ES-I3 (cell line): Measurements from ENCODE around the gene ANKRD13B.
A peak's percentile ranks its signal among the peaks of the same experiment; 100 is the strongest.

Experiments used
- H3K36me3 ChIP-seq: 2 replicates; pipeline ENCODE4 v1.6.1; 2013; ENCODE audit warnings: mild to moderate bottlenecking, low read length, control low read depth, moderate library complexity; ENCODE audit not compliant: insufficient read depth
- H3K4me1 ChIP-seq: 2 replicates; pipeline ENCODE4 v1.6.1; 2013; ENCODE audit warnings: mild to moderate bottlenecking, control low read depth, low read length; ENCODE audit not compliant: insufficient read depth
- H3K9ac ChIP-seq: 2 replicates; pipeline ENCODE4 v1.6.1; 2013; ENCODE audit warnings: low read depth, mild to moderate bottlenecking, low read length, moderate library complexity
- H3K9me3 ChIP-seq: 2 replicates; pipeline ENCODE4 v1.6.1; 2013; ENCODE audit warnings: mild to moderate bottlenecking, low read length, moderate library complexity; ENCODE audit not compliant: control insufficient read depth, insufficient read depth

Gene ANKRD13B

DNA sequence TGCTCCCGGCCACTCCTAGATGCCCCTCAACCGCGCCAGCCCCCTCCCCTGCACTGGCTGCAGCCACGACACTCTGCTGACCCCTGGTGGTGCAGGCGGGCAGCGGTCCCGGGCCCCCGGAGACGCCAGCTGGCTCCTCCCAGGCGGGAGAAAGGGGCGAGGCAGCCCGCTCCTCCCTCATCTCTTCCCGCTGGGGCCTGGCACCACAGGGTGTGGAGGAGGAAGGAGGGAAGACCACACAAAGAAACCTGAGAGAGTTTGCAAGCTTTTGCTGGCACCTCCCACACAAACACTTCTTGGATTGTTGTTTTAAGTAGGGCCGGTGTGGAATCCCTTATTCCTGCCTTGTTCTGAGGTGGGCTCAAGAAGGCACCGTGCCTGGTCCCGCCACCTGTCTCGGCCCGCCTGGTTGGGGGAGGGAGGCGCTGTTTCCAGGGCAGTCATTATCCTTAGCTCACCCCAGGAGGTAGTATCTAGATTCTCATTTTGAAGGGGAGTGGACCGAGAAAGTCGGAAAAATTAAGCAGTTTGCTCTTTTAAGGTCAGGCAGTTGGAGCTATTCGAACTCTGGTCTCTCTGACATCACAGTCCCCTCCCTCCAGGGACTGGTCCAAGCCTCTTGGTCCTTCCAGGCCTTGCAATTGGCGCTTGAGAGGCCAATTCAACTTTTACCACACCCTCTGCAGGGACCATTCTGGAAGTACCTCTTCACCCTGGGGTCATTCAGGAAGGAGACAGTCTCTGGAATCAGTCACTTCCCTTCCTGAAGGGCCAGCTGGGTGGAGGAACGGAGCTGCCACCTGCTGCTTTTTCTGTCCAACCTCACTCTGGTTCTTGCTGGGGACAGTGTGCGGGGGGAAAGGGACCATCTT is 959 bp upstream of the ANKRD13B start:
- Histone ChIP-seq H3K9ac (peak overlapping the region; percentile 69; the same call in 1 of the 2 replicates), H3K36me3 (no peaks in the 10 kb centered on the region), H3K9me3 (no peaks in the 10 kb centered on the region), H3K4me1 (peaks cover 4% of the 10 kb centered on the region)

DNA sequence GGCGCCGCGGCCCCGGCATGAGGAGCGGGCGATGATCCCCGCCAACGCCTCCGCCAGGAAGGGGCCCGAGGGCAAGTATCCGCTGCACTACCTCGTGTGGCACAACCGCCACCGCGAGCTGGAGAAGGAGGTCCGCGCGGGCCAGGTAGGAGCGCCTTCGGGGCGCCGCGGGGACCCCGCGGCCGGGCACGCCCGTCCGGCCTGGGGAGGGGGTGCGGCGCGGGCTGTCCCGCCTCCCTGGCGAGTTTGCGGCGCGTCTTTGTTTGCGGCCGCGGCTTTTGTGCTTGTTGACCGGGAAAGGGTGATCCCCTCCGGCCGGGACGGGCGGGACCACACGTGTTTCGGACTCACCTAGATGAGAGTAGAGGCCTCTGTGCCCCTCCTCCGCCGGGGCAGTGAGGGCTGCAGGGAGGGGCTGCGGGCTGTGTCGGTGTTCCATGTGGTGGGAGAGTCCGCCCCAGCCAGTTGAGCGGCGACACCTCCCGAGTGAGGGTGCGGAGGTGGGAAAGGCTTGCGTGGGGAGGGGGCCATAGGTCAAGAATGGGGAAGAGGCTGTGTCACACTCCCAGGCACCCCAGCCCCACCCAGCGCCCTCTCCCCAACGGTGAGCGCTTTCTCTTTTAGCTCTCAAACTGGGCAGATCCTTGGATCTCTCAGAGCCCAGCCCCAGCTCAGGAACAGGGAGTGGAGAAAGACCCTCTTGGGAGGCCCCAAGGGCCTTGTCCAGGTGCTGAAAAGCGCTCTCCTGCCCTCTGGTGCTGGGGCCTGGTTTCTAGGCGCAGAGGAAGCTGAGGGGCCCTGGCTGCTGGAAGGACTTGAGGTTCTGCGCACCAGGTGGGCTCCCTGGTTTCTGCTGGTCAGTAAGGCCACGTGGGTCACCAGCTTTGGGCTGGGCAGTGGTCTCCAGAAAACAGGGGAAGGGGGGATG is 923 bp downstream of the ANKRD13B start:
- no peaks in the 10 kb centered on the region for H3K36me3 ChIP-seq
- H3K9me3 ChIP-seq, result no peaks in the 10 kb centered on the region
- H3K4me1 ChIP-seq, result peaks cover 10% of the 10 kb centered on the region
- H3K9ac ChIP-seq, result peak overlapping the region; percentile 61; the same call in 1 of the 2 replicates

DNA sequence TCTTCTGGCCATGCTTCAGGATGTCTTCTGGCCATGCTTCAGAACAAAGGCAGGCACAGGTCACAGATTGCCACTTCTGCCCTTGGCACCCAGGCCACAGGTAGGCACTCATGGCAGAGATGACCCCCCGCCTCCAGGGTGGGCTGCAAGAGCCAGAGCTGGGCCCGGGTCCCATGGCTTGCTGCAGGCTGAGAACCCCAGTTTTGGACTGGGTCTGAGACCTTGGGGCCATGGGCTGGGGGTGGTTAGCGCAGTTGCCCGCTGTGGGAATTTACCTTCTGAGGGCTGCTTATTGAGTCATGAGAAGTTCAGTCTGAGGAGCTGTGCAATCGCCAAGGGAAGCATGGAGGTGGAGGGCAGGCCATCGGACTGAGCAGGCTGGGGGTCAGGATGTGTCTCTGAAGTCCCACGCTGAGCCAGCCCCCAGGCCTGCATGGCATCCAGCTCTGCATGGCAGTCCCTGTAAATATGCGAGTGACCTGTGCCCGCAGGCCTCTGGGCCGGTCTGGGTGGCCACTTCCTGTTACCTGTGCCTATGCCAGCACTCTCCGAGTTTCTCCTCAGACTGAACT is 1.7 kb downstream of the ANKRD13B start:
- no peaks in the 10 kb centered on the region for H3K36me3 ChIP-seq
- H3K9ac ChIP-seq, result no peak overlapping the region
- H3K9me3 ChIP-seq, result no peaks in the 10 kb centered on the region
- peaks cover 10% of the 10 kb centered on the region for H3K4me1 ChIP-seq

DNA sequence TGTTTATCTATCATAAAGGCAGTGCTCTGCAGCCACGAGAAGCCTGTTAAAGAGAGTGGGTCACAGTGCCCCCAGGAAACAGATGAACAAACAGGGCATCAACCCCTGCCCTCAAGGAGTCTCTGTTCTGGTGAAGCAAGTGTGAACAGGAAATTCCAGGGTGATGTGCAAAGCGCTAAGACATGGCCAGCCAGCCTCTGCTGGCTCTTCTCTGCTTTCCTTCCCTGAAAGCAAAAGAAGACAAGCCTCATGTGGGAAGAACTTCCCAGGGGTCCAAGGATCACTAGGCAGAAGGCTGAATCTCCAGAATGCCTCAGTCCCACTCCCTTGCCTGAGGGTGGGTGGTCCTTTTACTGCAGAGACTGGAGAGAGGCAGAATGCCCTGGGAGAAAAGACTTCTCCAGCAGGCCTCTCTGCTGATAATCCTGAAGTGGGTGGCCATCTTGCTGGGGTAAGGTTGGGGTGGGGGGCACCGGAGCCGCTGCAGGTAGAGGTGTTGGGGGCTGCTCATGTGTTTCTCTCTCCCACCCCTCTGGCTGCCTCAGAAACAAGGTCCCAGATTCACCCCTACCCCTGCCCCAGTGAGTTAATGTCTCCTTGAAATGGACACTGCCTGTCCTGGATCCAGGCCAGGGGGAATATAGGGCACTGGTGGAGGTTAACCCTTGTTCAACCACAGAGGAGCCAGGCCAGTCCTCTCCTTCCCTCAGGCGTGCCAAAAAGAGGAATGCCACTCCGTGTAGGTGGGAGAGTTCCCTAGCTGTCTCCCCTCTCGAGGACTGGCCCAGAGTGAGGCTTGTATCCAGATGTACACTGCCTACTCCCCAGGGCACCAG is 2.4 kb downstream of the ANKRD13B start:
- no peak overlapping the region for H3K9ac ChIP-seq
- peaks cover 10% of the 10 kb centered on the region for H3K4me1 ChIP-seq
- H3K9me3 ChIP-seq, result no peaks in the 10 kb centered on the region
- H3K36me3 ChIP-seq, result no peaks in the 10 kb centered on the region

DNA sequence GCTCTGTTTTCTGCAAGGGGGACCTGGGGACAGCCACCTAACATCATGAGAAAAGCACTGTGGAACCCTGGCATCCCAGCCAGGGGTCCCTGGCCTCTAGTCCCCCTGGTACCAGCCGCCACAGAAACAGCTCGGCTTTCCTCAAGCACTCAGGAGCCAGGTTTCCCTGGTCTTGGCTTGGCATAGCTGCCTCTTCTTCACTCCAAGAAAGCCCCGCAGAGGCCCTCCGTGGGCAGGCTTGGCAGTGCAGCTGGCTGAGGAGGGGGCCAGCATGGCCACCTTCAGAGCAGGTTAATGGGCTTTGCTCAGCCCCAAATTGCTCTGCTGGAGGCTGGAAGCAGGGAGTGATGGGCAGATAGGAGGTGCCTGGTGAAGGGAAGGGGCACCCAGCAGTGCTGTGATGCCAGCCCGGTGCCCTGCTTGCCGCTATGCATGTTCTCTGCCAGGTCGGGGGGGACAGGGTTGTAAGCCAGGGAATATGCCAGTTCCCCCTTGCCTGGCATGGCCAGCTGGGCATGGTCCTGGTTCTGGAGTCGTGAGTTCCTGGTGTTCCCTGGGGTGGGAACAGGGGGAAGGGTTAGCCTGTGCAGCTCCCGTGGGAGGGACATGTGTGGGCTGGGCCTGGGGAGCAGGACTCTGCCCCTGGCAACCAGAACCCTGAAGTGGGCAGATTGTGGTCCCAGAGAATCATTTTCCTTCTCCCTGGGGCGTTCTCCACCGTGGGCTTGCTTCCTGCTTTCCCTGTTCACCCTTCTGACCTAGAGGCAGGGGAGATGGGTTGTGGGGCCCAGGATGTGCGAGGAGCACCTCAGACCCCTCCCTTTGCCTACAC is 3.2 kb downstream of the ANKRD13B start:
- no peaks in the 10 kb centered on the region for H3K36me3 ChIP-seq
- no peak overlapping the region for H3K9ac ChIP-seq
- no peaks in the 10 kb centered on the region for H3K9me3 ChIP-seq
- peaks cover 10% of the 10 kb centered on the region for H3K4me1 ChIP-seq

DNA sequence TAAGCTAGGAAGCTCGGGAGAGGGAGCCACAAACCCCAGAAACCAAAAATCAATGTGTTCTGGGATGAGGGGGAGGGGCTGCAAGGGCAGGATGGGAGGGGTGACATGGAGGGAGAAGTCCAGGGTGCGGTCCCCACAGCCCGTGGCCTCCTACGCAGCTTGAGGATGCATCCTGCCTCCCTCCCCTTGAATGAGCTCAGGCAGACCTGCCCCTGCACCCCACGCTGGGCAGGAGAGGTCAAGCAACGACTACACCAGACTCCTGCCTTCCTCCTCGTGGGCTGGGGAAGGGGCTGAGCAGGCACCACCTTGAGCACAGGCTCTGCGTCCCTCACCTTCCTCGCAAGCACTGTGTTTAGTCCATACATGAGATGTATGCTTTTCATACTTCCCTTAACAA is 3.9 kb downstream of the ANKRD13B start:
- Histone ChIP-seq H3K9ac (no peak overlapping the region), H3K9me3 (no peaks in the 10 kb centered on the region), H3K4me1 (peaks cover 10% of the 10 kb centered on the region)

DNA sequence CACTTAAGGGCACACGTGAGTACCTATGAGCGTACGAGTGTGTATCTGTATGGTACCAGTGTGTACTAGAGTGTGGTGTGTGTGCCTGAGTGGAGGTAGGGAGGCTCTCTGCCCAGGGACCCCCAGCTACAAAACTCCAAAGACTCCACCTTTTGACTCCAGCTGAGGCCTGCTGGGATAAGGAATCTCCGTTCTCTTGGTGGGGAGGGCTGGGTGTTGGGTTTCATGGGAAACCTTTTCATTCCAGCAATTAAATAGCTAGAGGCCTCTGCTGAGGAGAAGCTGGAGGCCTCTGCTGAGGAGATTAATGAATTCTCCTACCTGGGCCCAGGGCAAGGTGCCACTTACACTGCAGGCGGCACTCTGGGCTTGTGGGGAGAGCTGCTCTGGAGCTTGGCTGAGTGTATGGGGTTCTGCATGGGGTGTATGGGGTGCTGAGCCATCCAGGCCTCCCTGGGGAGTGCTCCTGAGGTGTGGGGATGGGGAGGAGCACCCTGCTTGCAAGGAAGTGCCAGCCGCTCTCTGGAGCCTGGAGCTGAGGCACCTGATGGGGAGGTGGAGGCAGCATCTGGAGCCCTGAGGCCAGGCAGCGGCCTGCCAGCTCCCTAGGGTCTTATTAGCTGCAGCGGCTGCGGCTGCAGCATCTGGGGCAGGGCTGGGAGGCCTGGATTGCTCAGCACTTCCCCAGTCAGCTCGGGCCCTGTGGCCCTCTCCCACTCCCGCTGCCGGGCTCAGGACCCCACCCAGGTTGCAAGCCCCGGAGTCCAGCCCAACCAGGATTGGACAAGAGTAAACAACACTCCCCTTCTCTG is 4.6 kb downstream of the ANKRD13B start:
- Histone ChIP-seq H3K9ac (peak overlapping the region; percentile 22; the same call in 1 of the 2 replicates), H3K4me1 (peaks cover 10% of the 10 kb centered on the region), H3K9me3 (no peaks in the 10 kb centered on the region)

More for the DNA sequence above, 3.9 kb downstream of the ANKRD13B start:
- no peaks in the 10 kb centered on the region for H3K36me3 ChIP-seq

DNA sequence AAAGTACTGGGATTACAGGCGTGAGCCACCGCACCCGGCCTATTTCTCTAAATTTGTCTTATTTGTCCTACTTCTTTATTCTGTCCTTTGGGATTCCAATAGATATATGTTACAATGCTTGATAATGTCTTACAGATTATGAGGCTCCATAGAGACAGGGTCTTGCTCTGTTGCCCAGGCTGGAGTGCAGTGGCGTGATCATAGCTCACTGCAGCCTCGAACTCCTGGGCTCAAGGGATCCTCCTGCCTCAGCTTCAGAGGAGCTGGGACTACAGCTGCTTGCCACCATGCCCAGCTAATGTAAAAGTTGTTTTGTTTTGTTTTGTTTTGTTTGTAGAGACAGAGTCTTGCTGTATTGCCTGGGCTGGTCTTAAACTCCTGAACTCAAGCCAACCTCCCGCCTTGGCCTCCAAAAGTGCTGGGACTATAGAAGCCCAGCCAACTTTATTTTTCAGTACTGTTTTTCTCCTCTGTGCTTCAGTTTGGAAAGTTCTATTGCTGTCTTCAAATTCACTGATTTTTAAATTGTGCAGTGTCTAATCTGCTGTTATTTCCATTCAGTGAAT is 10.3 kb downstream of the ANKRD13B start:
- Histone ChIP-seq H3K9me3 (no peaks in the 10 kb centered on the region), H3K9ac (no peak overlapping the region), H3K4me1 (no peaks in the 10 kb centered on the region), H3K36me3 (no peaks in the 10 kb centered on the region)

More for the DNA sequence above, 4.6 kb downstream of the ANKRD13B start:
- H3K36me3 ChIP-seq, result no peaks in the 10 kb centered on the region

DNA sequence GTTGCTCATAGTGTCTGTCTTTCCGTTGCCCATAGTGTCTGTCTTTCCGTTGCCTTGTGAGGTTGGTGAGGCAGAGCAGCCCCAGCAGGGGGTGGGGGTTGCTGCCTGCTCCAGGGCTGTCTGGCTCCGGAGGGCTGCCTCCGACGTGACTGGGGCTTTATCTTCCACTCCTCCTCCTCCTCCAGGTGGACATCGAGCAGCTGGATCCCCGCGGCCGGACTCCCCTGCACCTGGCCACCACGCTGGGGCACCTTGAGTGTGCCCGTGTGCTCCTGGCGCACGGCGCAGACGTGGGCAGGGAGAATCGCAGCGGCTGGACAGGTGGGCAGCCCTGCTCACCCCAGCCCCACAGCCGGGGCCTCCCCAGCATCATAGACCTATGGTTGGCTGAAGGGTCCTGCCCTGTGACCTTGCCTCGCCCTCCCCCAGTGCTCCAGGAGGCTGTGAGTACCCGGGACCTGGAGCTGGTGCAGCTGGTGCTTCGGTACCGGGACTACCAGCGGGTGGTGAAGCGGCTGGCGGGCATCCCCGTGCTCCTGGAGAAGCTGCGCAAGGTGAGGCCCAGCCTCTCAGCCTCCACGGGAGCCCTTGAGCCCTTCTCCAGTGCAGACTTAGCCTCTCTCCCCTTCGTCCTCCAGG is 14.7 kb downstream of the ANKRD13B start:
- H3K9ac ChIP-seq, result no peak overlapping the region
- peaks cover 1% of the 10 kb centered on the region; the same call in 1 of the 2 replicates for H3K9me3 ChIP-seq
- H3K36me3 ChIP-seq, result no peaks in the 10 kb centered on the region
- H3K4me1 ChIP-seq, result no peaks in the 10 kb centered on the region

DNA sequence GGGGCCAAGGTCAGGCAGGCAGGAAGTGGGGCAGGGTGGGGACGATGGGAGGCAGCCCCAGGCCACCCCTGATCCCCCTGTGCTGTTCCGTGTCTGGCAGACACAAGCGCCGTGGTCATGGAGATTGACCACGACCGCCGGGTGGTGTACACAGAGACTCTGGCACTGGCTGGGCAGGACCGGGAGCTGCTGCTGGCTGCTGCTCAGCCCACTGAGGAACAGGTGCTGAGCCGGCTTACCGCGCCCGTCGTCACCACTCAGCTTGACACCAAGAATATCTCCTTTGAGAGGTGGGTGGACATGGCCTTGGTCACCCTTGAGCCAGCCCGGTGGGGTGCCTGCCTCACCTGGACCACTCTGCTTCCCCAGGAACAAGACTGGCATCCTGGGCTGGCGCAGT is 16.1 kb downstream of the ANKRD13B start:
- H3K9me3 ChIP-seq, result peaks cover 3% of the 10 kb centered on the region; the same call in 1 of the 2 replicates
- peaks cover 3% of the 10 kb centered on the region; the same call in 1 of the 2 replicates for H3K4me1 ChIP-seq
- H3K36me3 ChIP-seq, result no peaks in the 10 kb centered on the region
- no peak overlapping the region for H3K9ac ChIP-seq

DNA sequence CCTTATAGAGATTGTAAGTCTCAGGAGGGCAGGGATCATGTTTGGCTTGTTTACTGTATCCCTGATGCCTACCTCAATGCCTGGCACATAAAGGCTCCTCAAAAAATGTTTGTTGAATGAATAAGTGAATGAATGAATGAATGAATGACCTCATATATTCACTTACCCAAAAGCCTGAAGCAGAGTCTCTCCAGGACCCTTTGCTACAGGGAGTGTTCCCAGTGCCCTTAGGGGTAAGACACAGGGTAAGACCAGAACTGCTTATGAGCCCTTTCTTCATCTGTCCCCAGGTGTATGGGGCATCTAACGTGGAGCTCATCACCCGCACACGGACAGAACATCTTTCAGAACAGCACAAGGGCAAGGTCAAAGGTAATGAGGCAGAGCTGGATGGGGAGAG is 17.5 kb downstream of the ANKRD13B start:
- H3K9me3 ChIP-seq, result peaks cover 3% of the 10 kb centered on the region; the same call in 1 of the 2 replicates
- H3K4me1 ChIP-seq, result peaks cover 12% of the 10 kb centered on the region; the same call in 1 of the 2 replicates

More for the DNA sequence above, 17.5 kb downstream of the ANKRD13B start:
- Histone ChIP-seq H3K9ac (no peak overlapping the region), H3K36me3 (no peaks in the 10 kb centered on the region)
